GM18951 (cell line): ENCODE data around the gene ACTBL2.

Source experiments
- POLR2A ChIP-seq: IDR thresholded peaks from 4 replicates; pipeline ENCODE4 v1.6.1; 2011; ENCODE audit warnings: mild to moderate bottlenecking; ENCODE audit not compliant: insufficient read length, insufficient read depth; ENCODE audit errors: extremely low read depth
- in situ Hi-C: fragments of 300-500 bp; cut with MboI; formaldehyde crosslinking; loops from one replicate; pipeline ENCODE4 v1.12.0; 2022; ENCODE audit warnings: low sequenced_read_pairs, mixed read lengths, inconsistent platforms; ENCODE audit not compliant: unreplicated experiment

The ACTBL2 gene

DNA sequence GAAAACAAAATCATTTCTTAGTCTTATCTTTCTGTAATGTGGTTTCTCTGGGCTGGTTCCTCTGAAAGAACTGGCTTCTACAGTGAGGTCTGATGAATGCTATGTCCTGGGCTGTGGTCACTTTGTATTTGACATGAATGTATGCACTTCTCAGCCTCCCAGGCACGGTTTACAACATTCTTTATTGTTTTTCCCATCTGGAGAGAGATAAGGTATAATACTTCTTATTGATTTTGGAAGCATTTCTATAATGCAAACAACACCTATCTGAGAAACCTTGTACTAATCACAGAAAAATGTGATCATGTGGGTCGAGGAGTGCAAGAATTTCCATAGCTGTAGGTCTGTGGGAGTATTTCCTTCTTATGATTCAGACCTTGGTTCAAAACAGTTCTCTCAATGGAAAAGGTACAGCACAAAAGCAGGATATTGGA is 46.9 kb downstream of the ACTBL2 start:
- no peak for TF ChIP-seq POLR2A
- in situ Hi-C loops = no loop called here

DNA sequence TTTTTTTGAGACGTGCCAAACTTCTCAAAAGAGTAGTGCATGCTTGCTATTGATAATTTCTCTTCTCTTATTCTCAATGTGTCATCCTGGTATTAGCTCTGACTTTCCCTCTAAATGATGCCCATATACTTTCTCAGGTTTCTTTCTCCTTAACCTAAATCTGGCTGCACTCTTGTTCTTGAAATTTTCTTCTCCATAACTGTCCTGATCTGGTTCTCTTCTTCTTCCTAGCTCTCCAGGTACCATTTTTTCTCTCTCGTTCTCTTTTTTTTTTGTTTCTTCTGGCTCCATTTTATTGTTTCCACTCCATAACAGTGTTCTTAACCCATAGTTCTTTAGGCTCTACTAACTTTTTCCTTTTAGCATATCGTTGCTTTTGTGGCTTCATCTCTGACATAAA is 47.9 kb downstream of the ACTBL2 start:
- TF ChIP-seq POLR2A = no peak
- in situ Hi-C loops = no loop called here

DNA sequence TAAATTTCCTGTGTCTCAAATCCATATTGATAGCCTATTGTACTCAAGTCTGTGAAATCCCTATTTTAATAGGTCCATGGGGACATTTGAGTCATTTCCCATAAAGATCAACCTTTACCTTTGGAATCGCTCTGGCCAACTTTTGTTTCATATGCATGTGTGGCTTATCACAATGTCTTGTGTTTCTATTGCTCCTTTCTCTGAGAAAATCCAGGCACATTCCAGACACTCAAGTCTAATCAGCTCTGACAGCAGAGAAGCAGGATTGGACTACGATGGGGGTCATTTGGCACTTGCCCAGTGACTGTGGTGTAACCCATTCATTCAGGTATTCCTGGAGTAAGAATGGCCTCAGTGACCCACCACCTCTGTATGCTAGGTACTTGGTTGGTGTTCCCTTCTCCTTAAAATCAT is 48.4 kb downstream of the ACTBL2 start:
- TF ChIP-seq POLR2A = no peak
- in situ Hi-C loops = no loop called here

DNA sequence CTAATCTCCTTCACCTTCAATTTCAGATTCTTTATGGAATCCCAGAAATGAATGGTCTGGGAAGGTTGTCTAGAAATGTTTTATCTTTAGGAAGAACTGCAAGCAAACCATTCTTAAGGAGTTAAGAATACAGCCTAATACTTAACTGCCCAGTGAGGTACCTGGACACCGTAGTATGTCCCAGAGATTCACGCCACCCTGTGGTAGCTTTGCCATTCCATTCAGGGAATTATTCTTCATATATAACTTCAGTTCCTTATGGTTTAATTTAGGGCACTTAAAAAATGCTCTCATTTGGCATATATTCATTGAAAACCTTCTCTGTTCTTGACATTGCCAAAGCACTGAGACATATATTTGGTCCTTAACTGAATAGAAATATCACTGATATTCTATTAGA is 49.7 kb downstream of the ACTBL2 start:
- in situ Hi-C loops = no loop called here

DNA sequence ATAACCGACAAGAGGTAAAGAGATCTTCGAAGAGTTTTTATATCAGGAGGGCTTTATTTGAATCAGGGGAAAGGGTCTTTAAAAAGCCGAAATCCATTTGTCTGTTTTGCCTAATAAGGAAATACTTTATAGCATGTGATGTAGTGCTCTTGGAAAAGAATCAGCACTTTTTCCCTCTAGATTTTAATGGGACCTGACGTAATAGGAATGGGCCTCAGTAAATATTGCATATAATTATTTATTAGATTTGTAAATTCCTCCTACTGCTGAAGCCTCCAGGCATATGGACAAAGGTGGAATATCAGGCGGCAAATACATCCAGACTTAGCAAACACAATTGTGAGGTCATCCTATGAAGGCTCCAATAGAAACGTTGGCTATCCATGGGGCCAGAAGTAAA is 50.9 kb downstream of the ACTBL2 start:
- in situ Hi-C loops = no loop called here
- TF ChIP-seq POLR2A = no peak

More for the DNA sequence above, 49.7 kb downstream of the ACTBL2 start:
- TF ChIP-seq POLR2A = no peak
